ENCODE measurements around the gene PROX1.

GRCh38 chr1:214012418-214012817, 24.6 kb downstream of the PROX1 start:
- TF ChIP-seq CTCF (IDR thresholded peaks at IDR 0.05; ENCODE audit: low read depth, low read length) (no peak), EZH2phosphoT487 (IDR thresholded peaks at IDR 0.05; ENCODE audit: low read depth) (no peak)
